SKM-1 (cell line): ENCODE data around the gene ZDHHC19.

Experiments used
- DNase-seq: peaks from one replicate; lab custom pipeline; 2025; ENCODE audit not compliant: unreplicated experiment; lab: John Stamatoyannopoulos, UW

ZDHHC19 gene

GRCh38 chr3:196150481-196150880 lies 60.7 kb downstream of the ZDHHC19 start:
- DNase-seq, result no peak

DNA sequence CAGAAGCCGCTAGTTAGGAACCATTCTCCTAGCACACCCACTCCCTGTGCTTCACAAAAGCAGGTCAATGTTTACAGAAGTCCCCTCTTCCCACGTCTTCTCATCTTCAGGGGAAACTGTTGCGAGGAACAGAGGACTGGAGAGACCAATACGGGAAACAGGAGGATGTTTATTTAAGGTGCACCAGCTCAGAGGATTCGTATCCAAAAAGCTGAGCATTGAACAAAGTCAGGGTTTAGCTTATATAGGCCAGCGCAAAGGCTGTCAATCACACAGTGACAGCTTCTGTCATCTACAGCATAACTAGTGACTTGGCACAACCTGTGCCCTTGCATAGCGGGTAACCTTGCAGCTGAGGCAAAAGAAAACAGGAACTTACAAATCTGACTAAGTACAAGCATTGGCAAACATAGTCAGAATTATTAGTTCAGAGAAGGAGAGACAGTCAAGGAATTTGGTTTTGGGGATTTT lies 61.3 kb downstream of the ZDHHC19 start:
- no peak for DNase-seq

DNA sequence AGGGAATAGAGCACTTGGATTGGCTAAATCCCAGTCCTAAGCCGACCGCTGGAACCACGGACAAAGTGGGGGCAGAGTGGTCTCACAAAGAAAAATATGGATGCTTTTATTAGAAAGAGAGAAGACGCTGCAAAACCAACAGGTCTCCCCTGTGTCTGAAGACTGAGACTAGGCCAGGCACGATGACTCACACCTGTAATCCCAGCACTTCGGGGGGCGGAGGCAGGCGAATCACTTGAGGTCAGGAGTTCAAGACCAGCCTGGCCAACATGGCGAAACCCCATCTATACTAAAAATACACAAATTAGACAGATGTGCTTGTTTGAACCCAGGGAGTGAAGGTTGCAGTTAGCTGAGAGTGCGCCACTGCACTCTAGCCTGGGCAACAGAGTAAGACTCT lies 61.8 kb downstream of the ZDHHC19 start:
- no peak for DNase-seq
